Urinary bladder (tissue), 4 donors: ENCODE results near the gene PLCXD1. TPM values are rescaled to one million over a fixed set of nuclear protein-coding genes. Genes with fewer than 3 reads are reported as not detected.

ENCODE experiments used
- DNase-seq: peaks from one replicate; pipeline ENCODE4 v3.0.0-alpha.2; 2015; ENCODE audit errors: extremely low spot score
- H3K27ac ChIP-seq: one replicate; pipeline ENCODE4 v1.5.1; 2013; ENCODE audit warnings: low read depth, mild to moderate bottlenecking, moderate library complexity
- H3K36me3 ChIP-seq: one replicate; pipeline ENCODE4 v1.6.1; 2013; ENCODE audit warnings: mild to moderate bottlenecking, moderate library complexity; ENCODE audit not compliant: insufficient read depth
- H3K4me1 ChIP-seq: one replicate; pipeline ENCODE4 v1.6.1; 2013; ENCODE audit warnings: mild to moderate bottlenecking, moderate library complexity; ENCODE audit not compliant: insufficient read depth
- H3K4me3 ChIP-seq: one replicate; pipeline ENCODE4 v1.5.1; 2013; ENCODE audit warnings: low read depth, low read length
- WGBS: extraction: QIAGEN DNeasy Blood & Tissue Kit; methylation state at CpG from one replicate; pipeline ENCODE4 v1.1.7; 2013; 5-methylcytosine and 5-hydroxymethylcytosine counted together
- polyA plus RNA-seq: library from polyadenylated mRNA; stranded (reverse); fragments of 200-250 nt; gene quantifications from one replicate; pipeline ENCODE4 v1.2.3, GENCODE V29; 2013
- total RNA-seq: library from RNA; depleted of rRNA; stranded (reverse); fragments of >200 nt; gene quantifications from one replicate; pipeline ENCODE4 v1.2.3, GENCODE V29; 2014
- donor health status: healthy with polysubstance abuse.
- donor health status: healthy.

PLCXD1 gene
- total and polyA plus RNA-seq, 2 donors = 5.2 to 10.2 TPM

DNA sequence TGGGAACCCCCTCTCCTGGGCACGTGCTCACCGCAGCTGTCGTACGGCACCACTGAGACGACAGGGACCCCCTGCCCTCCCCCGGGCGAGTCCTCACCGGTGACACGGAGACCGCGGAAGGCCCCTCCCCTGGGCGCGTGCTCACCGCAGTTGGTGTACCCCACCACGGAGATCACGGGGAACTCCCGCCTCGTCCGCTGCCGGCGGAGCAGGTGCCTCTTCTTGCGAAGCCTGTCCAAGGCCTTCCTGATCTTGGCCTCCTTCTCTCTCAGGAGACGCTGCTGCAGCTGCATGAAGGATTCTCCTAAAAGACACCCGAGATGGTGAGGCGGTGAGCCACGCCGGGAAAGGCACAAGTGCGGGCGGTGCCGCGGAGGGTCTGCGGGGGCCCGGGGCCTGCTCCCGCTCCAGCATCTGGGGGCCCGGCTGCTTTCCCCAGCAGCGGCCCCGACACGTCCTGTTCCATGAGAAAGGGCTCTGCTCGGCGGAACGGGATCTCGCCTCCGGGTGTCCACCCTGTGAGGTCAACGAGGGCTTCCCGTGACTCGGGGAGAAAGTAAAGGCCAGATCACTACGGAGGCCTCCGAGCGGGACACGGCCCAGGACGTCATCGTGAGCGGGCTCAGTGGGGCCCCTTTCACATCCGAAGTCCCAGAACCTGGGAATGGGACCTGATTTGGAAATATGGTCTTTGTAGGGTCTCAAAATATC lies 31.6 kb downstream of the PLCXD1 start:
- H3K36me3 ChIP-seq = peaks cover 13% of the 10 kb centered on the region
- no peaks in the 10 kb centered on the region for H3K4me1 ChIP-seq
- 93% methylated on average over 54 of the region's 54 CpGs for WGBS
- no peak for DNase-seq
- no peak overlapping the region for H3K4me3 ChIP-seq
- no peak overlapping the region for H3K27ac ChIP-seq

DNA sequence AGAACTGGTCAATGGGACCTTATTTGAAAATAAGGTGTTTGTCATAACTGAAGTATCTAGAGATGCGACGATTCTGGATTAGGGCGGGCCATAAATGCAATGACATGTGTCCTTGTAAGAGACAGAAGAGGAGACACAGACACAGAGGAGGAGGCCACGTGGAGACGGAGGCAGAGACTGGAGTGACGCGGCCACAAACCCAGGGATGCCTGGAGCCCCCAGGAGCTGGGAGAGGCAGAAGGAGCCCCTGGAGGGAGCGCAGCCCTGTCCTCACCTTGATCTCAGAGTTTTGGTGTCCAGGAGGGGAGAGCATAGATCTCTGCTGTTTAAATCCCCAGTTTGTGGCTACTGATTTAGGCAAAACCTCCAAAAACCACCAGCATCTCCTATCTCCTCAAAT lies 32.4 kb downstream of the PLCXD1 start:
- peaks cover 13% of the 10 kb centered on the region for H3K36me3 ChIP-seq
- H3K27ac ChIP-seq = no peak overlapping the region
- WGBS = 91% methylated on average over 8 of the region's 8 CpGs
- no peak for DNase-seq
- H3K4me1 ChIP-seq = no peaks in the 10 kb centered on the region
- no peak overlapping the region for H3K4me3 ChIP-seq

DNA sequence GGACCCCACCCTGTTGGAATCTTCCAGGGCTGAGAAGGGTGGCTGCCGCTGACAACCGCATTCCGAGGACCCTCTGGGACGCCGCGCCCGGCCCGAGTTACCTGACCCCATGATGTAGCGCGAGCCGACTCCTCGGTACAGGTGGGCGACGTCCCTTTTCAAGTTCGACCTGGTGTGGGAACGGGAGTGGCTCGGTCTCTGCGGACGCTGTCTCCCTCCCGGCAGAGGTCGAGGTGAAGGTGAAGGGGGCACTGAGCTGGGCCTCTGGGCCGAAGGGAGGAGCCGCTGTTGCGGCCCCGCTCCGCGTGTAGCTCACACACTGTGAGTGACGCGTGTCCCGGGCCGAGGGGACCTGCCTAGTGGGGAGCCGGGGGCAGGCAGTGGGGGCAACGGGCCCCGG lies 32.9 kb downstream of the PLCXD1 start:
- Histone ChIP-seq H3K36me3 (peaks cover 13% of the 10 kb centered on the region), H3K27ac (no peak overlapping the region), H3K4me3 (no peak overlapping the region), H3K4me1 (no peaks in the 10 kb centered on the region)
- WGBS = 97% methylated on average over 34 of the region's 34 CpGs
- DNase-seq = no peak

DNA sequence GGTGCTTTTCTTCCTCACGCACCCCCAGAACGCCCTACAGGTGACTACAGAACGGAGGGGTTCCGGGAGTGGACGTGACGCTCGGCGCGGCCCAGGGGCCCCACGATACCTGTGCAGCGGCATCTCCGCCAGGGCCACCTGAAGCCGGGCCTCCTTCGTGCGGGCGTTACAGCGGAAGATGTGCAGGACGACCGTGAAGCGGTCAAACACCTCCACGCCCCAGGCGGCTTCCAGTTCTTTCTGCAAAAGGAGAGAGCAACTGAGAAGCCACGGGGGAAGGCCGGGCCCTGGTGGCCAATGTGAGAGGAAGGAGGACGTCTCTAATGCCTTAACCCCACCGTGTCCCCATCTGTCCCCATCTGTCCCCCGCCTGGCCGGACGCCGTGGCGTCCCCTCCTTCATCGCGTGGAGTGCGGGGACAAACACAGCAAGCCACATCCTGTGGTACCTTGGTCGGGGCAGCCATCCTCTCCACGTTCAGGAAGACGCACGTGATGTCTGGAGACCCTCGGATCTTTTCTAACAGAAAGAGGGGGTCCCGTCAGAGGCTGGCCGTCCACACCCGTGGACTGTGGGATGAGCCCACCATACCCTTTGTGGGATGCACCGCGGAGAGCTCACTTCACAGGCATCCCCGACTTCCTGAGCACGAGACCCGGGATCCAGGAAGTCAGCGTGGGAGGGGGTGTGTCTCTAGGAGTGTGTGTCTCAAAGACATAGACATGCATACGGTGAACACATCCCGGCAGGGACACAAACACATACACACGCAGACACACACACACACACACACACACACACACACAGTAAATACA lies 33.8 kb downstream of the PLCXD1 start:
- 91% methylated on average over 51 of the region's 51 CpGs for WGBS
- Histone ChIP-seq H3K4me3 (no peak overlapping the region), H3K36me3 (peaks cover 13% of the 10 kb centered on the region), H3K4me1 (no peaks in the 10 kb centered on the region), H3K27ac (no peak overlapping the region)
- no peak for DNase-seq

DNA sequence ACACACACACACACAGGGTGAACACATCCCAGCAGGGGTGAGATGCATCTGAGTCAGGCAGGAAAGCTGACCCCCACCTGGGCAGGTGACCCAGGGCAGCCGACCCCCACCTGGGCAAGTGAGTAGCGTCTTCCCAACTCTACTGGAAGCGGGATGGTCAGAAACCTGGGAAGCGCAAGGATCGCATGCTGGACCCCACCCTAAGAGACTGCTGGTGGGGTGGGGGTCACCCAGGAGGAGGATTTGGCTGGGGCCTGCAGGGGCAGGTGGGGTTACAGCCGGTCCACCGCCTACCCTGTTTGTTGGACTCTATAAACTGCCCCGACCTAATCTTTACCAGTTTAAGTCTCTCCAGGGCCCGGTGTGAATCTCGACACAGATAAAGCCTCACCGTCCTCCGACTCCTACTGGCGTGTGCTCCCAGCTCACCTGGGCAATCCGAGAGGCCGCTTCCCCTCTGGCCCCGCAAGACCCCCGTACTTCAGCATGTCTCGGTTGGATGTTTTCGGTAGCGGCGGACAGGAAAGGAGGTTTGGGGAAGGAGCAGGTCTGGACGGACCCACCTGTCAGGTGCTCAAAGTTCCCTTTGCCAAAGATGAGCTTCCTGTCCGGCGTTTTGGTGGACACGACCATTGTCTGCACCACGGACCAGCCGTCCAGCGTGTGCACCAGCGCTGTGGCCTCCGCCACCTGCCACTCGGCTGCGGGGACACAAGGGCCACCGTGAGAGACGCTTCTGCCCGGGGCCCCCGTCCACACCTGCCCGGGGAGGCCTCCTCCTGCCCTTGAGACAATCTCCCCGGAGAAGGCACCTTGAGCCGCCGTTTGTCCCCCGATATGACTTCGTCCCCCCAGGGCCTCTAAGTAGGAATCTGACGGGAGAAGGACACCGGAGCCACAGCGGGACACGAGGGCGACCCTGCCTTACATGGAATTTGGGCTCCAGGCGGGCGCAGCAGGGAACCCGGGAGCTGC lies 35.5 kb downstream of the PLCXD1 start:
- Histone ChIP-seq H3K4me3 (no peak overlapping the region), H3K27ac (no peak overlapping the region), H3K4me1 (no peaks in the 10 kb centered on the region), H3K36me3 (peaks cover 13% of the 10 kb centered on the region)
- no peak for DNase-seq
- WGBS = 91% methylated on average over 50 of the region's 50 CpGs

DNA sequence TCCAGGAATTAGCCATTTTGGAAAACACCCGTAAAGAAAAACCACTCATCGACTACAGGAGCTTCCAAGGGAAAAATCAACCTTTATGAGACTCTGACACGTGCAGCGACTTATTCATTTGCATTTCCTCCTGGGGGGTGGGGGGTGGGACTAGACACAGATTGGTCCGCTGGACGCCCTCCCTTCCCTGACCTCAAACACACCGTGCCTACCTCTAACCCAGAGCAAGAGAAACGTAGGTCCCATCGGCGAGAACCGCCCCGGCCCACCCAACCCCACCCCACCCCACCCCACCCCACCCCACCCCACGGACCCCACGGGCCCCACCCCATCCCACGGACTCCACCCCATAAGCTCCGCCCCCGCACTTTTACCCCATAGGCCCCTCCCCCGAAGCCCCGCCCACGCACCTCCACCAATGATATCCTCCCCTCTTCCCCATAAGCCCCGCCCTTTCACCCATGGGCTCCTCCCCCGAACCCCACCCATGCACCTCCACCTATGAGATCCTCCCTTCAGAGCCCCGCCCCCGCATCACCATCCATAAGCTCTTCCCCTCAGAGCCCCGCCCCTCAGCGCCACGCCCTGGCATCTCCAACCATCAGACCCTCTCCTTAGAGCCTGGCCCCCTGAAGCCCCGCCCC lies 36.4 kb downstream of the PLCXD1 start:
- Histone ChIP-seq H3K27ac (peak overlapping the region; percentile 48), H3K36me3 (peaks cover 13% of the 10 kb centered on the region), H3K4me1 (no peaks in the 10 kb centered on the region), H3K4me3 (peak overlapping the region; percentile 93)
- DNase-seq = no peak
- WGBS = 53% methylated on average over 28 of the region's 28 CpGs

DNA sequence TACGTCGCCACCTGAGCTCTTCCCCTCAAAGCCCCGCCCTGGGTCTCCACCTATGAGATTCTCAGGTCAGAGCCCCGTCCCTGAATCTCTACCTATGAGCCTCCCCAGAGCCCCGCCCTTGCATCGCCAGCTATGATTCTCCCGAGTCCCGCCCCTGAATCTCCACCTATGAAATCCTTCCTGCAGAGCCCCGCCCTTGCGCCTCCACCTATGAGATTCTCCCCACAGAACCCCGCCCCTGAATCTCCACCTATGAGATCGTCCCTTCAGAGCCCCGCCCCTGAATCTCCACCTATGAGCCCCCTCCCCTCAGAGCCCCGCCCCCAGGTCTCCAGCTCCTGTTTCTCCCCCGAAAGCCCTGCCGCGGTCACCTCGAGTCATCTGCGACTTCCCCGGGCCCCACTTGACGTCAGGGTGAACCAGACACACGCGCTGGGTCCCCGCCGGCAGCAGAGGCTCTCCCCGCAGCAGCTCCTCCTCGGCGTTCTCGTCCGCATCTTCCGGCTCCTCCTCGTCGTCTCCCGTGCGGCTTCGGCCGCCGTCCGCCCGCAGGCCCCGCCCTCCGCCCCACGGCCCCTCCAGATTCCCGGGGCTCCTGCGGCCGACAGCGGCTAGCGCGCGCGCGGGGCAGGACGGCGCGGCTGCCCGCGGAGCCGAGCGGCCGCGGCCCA lies 37.0 kb downstream of the PLCXD1 start:
- peak overlapping the region; percentile 93 for H3K4me3 ChIP-seq
- H3K36me3 ChIP-seq = peaks cover 9% of the 10 kb centered on the region
- no peaks in the 10 kb centered on the region for H3K4me1 ChIP-seq
- DNase-seq = peak; percentile 95
- peak overlapping the region; percentile 99 for H3K27ac ChIP-seq
- under 1% methylated on average over 61 of the region's 61 CpGs for WGBS

DNA sequence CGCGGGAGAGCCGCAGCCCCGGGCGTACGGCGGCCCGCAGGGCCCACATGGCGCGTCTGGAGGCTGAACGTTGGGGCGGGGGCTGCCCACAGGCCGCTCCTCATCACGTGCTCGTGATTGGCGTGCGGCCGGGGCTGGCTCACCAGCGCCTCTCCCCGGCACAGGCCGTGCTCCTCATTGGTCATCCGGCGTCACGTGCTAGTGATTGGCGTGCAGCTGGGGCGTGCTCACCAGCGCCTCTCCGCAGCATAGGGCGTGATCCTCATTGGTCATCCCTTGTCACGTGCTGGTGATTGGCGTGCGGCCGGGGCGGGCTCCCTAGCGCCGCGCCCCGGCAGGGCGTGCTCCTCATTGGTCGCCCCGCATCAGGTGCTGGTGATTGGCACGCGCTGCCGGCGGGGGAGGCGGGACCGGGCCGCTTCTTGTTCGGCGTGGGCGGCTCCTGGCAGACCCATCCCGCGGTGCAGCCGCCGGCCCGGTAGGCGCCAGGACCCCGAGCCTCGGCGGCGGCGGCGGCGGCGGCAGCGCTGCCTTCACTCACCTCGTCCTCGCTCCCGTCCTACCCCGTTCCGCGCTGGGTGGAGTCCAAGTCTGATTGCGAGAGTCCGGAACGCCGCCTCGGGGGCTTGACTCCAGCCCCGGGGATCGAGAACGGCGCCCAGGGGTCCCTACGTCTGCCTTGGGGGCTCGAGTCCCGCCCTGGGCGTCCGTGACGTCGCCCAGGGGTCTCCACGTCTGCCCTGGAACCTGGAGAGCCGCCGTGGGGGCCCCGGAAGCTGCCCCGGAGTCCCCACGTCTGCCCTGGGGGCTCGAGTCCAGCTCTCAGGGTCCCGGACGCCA lies 37.8 kb downstream of the PLCXD1 start, which contains the start of gene GTPBP6:
Gene GTPBP6 (minus strand): TSS at position 58 of the 840 bp plus-strand sequence. CDS start 9 bp downstream, at position 49.
- H3K4me1 ChIP-seq = no peaks in the 10 kb centered on the region
- peaks cover 3% of the 10 kb centered on the region for H3K36me3 ChIP-seq
- WGBS = under 1% methylated on average over 97 of the region's 97 CpGs
- DNase-seq = peak; percentile 97
- H3K4me3 ChIP-seq = peak within 1 kb of the TSS; percentile 93
- peak within 1 kb of the TSS; percentile 99 for H3K27ac ChIP-seq

DNA sequence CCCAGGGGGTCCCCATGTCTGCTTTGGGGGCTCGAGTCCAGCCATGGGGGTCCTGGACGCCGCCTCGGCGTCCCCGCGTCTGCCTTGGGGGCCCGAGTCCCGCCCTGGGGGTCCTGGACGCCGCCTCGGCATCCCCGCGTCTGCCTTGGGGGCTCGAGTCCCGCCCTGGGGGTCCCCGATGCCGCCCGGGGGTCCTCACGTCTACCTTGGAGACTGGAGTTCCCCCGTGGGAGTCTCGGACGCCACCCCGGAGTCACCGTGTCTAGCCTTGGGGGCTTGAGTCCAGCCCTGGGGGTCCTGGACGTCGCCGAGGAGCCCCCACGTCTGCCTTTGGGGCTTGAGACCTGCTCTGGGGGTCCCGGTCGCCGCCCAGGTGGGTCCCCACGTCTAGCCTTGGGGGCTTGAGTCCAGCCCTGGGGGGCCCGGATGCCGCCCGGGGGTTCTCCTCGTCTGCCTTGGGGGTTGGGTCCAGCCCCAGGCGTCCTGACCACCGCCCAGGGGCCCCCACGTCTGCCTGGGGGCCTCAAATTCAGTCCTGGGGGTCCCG lies 38.5 kb downstream of the PLCXD1 start:
- H3K27ac ChIP-seq = peak overlapping the region; percentile 56
- DNase-seq = no peak
- H3K36me3 ChIP-seq = no peaks in the 10 kb centered on the region
- H3K4me1 ChIP-seq = no peaks in the 10 kb centered on the region
- peak overlapping the region; percentile 87 for H3K4me3 ChIP-seq
- WGBS = under 1% methylated on average over 41 of the region's 41 CpGs

DNA sequence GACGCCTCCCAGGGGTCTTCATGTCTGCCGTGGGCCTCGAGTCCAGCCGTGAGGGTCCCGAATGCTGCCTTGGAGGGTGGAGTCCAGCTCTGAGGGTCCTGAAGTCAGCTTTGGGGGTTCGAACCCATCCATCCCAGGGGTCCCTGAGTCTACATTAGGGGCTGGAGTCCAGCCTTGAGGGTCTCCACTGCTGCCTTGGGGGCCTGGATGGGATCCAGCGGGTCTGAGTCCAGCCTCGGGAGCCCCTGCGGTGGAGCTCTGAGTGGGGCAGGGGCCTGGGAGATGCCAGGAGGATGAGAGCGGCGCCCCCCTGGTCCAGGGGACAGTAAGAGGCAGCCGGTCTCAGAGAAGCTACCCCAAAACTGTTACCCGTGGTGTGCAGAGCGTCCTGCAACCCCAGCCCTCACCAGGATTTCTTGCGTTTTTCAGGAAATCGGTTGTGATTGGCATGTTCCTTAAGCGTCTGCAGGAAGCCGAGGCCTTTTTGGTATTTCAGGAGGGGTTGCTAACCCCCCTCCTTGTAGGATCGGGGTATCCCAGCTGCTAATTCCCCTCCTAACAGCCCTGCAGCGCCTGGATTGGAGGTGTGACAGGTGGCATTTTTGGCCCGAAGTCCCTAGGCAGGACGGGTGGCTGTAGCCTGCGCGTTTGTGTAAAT lies 39.1 kb downstream of the PLCXD1 start:
- Histone ChIP-seq H3K4me1 (no peaks in the 10 kb centered on the region), H3K27ac (no peak overlapping the region), H3K36me3 (no peaks in the 10 kb centered on the region), H3K4me3 (peak overlapping the region; percentile 87)
- no peak for DNase-seq
- 3% methylated on average over 24 of the region's 24 CpGs for WGBS
